Stomach smooth muscle (tissue), 2 donors: ENCODE measurements around the gene FMOD.

ENCODE experiments used
- H3K27ac ChIP-seq: one replicate; pipeline ENCODE4 v1.7.0; 2013; ENCODE audit warnings: mild to moderate bottlenecking, low read length, inconsistent platforms
- H3K27me3 ChIP-seq, 2 donors: one replicate each; pipeline ENCODE4 v1.7.0; 2013; ENCODE audit warnings: low read length in 2 of 2; ENCODE audit not compliant: insufficient read depth in 2 of 2, control insufficient read depth in 1 of 2
- H3K36me3 ChIP-seq, 2 donors: one replicate each; pipeline ENCODE4 v1.7.0; 2013; ENCODE audit warnings: low read length in 2 of 2; ENCODE audit not compliant: control insufficient read depth in 2 of 2, insufficient read depth in 2 of 2
- H3K4me1 ChIP-seq: one replicate; pipeline ENCODE4 v1.7.0; 2013; ENCODE audit warnings: low read length; ENCODE audit not compliant: control insufficient read depth, insufficient read depth
- H3K4me3 ChIP-seq, 2 donors: one replicate each; pipeline ENCODE4 v1.7.0; 2013; ENCODE audit warnings: low read length in 2 of 2
- H3K9ac ChIP-seq, 2 donors: one replicate each; pipeline ENCODE4 v1.7.0; 2013; ENCODE audit warnings: low read length in 2 of 2, mild to moderate bottlenecking in 1 of 2
- H3K9me3 ChIP-seq, 2 donors: one replicate each; pipeline ENCODE4 v1.7.0; 2013; ENCODE audit warnings: low read length in 2 of 2; ENCODE audit not compliant: control insufficient read depth in 2 of 2
- donor health status: healthy.
- donor health status: Pancreatic carcinoma.

The FMOD gene

GRCh38 chr1:203295796-203296195 is 55.1 kb downstream of the FMOD start:
- Histone ChIP-seq H3K4me1 (peaks cover 11% of the 10 kb centered on the region), H3K27ac (no peak overlapping the region), H3K36me3 (no peaks in the 10 kb centered on the region), H3K9ac (no peak overlapping the region), H3K27me3 (no peaks in the 10 kb centered on the region), H3K9me3 (no peaks in the 10 kb centered on the region), H3K4me3 (no peak overlapping the region)

GRCh38 chr1:203291201-203292096 is 59.5 kb downstream of the FMOD start:
- peaks cover 46% of the 10 kb centered on the region for H3K4me1 ChIP-seq
- peak overlapping the region in 1 of 2 donors; percentile 64 for H3K4me3 ChIP-seq
- peak overlapping the region; percentile 55 to 75 for H3K9ac ChIP-seq
- no peaks in the 10 kb centered on the region for H3K9me3 ChIP-seq
- no peaks in the 10 kb centered on the region for H3K36me3 ChIP-seq
- H3K27ac ChIP-seq = peak overlapping the region; percentile 99
- H3K27me3 ChIP-seq = no peaks in the 10 kb centered on the region
